GM12891 (cell line): ENCODE measurements around the gene PLEKHJ1. TPM values are rescaled to one million over a fixed set of nuclear protein-coding genes. Genes with fewer than 3 reads are reported as not detected.
A peak's percentile ranks its signal among the peaks of the same experiment; 100 is the strongest.
"Not testable (repeated sequence)": the region's sequence is repeated elsewhere in the genome, so short reads cannot be mapped to it uniquely, and the experiment has no call there.

Source experiments
- DNase-seq: peaks from one replicate; pipeline ENCODE4 v3.0.0; 2011; ENCODE audit warnings: low spot score; ENCODE audit not compliant: insufficient read length
- FAIRE-seq: peaks from 2 replicates; lab custom pipeline; 2011; peaks lifted over from hg19 to GRCh38; lab: Jason Lieb, UNC
- PAX5 ChIP-seq: IDR thresholded peaks from 2 replicates; pipeline ENCODE4 v1.6.1; 2011; ENCODE audit warnings: low read length, moderate library complexity, mild to moderate bottlenecking; ENCODE audit not compliant: insufficient read depth, severe bottlenecking
- POLR2A ChIP-seq: IDR thresholded peaks from 2 replicates; pipeline ENCODE4 v1.6.1; 2011; ENCODE audit warnings: low read depth, low read length, control low read depth
- POLR2AphosphoS5 ChIP-seq: IDR thresholded peaks from 2 replicates; pipeline ENCODE4 v1.6.1; 2011; ENCODE audit warnings: low read depth, low read length, control low read depth
- POU2F2 ChIP-seq: IDR thresholded peaks from 2 replicates; pipeline ENCODE4 v1.6.1; 2011; ENCODE audit warnings: low read depth, mild to moderate bottlenecking, control low read depth, low read length, moderate library complexity
- SPI1 ChIP-seq: IDR thresholded peaks from 2 replicates; pipeline ENCODE4 v1.6.1; 2011; ENCODE audit warnings: low read depth, low read length, control low read depth
- TAF1 ChIP-seq: IDR thresholded peaks from 2 replicates; pipeline ENCODE4 v1.6.1; 2011; ENCODE audit warnings: low read depth, low read length, control low read depth
- polyA plus RNA-seq: library from polyadenylated mRNA; unstranded; fragments of >200 nt; gene quantifications from one replicate; pipeline ENCODE4 v1.2.1, GENCODE V29; 2012; ENCODE audit warnings: low read depth, missing spikeins, inconsistent platforms; ENCODE audit not compliant: missing spikeins

The PLEKHJ1 gene, protein sequence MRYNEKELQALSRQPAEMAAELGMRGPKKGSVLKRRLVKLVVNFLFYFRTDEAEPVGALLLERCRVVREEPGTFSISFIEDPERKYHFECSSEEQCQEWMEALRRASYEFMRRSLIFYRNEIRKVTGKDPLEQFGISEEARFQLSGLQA
- 66.6 TPM for polyA plus RNA-seq

DNA sequence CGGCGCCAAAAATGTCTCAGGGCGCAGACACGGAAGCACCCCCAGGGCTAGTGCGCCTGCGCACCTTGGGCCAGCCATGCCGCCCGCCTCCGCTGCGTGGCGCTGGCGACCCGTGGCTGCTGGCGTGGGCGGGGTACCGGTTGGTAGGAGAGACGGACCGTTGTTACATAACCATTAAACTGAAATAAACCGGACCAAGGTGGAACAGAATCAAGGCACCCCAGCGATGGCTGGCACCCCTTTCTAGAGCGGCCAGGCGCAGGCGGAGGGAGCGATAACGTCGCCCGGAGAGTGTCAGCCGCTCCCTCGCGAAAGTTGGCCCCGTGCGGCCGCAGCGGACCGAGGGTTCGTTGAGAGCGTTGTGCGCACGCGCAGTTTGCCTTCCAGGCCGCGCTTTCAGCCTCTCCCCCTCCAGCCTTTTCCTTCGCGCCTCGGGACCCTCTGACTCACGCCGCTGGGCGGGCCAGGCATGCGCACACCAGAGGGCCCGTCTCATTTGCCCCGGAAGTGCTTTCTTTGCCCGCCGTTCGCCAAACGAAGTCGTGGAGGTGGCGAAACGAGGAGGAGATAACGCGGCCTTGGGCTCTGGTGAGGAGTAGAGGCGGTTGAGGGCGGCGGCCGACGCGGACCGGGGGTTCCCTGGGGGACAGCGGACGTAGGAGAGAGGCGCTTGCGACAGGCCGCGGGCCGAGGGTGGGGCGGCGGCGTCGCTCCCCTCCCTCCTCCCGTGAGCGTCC lies at the start of gene PLEKHJ1, which contains the start of gene SF3A2:
PLEKHJ1 (minus strand) TSS at position 16 of the 737 bp plus-strand sequence. CDS start 81 bp downstream, outside the sequence.
SF3A2 (plus strand) TSS at position 511 of the 737 bp plus-strand sequence. CDS start 6,595 bp downstream, outside the sequence.
- FAIRE-seq (peak; percentile 100), DNase-seq (peak; percentile 99)
- TF ChIP-seq SPI1 (no peak), POLR2AphosphoS5 (peak; percentile 76), POLR2A (peak; percentile 76), TAF1 (peak; percentile 77), POU2F2 (peak; percentile 57; the same call in 1 of the 2 replicates), PAX5 (peak; percentile 69)

DNA sequence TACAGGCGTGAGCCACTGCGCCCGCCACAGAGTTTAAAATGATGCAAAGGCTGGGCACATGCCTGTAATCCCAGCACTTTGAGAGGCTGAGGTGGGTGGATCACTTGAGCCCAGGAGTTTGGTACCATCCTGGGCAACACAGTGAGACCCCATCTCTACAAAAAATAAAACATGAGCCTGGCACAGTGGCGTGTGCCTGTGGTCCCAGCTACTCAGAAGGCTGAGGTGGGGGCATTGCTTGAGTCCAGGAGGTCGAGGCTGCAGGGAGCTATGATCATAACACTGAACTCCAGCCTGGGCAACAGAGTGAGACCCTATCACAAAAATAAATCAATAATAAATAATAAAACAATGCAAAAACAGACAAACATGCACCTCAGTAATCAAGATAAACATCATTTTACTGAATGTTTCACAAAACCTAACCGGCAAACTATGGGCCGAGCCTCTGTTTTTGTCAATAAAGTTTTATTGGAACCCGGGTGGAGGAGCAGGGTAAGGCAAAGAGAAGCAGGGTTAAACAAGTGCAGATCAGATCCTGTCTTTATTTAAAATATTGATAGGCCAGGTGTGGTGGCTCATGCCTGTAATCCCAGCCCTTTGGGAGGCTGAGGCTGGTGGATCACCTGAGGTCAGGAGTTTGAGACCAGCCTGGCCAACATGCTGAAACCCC lies 47.8 kb upstream of the PLEKHJ1 start:
- TF ChIP-seq PAX5 (no peak), POLR2AphosphoS5 (no peak), POU2F2 (no peak), POLR2A (no peak), SPI1 (no peak), TAF1 (no peak)
- no peak for DNase-seq
- no peak for FAIRE-seq

- DNase-seq (no peak), FAIRE-seq (no peak)
- TF ChIP-seq SPI1 (no peak), POLR2A (no peak), POLR2AphosphoS5 (no peak), POU2F2 (no peak), PAX5 (no peak)
Measured at GRCh38 chr19:2282862-2283237, 46.7 kb upstream of the PLEKHJ1 start.

DNA sequence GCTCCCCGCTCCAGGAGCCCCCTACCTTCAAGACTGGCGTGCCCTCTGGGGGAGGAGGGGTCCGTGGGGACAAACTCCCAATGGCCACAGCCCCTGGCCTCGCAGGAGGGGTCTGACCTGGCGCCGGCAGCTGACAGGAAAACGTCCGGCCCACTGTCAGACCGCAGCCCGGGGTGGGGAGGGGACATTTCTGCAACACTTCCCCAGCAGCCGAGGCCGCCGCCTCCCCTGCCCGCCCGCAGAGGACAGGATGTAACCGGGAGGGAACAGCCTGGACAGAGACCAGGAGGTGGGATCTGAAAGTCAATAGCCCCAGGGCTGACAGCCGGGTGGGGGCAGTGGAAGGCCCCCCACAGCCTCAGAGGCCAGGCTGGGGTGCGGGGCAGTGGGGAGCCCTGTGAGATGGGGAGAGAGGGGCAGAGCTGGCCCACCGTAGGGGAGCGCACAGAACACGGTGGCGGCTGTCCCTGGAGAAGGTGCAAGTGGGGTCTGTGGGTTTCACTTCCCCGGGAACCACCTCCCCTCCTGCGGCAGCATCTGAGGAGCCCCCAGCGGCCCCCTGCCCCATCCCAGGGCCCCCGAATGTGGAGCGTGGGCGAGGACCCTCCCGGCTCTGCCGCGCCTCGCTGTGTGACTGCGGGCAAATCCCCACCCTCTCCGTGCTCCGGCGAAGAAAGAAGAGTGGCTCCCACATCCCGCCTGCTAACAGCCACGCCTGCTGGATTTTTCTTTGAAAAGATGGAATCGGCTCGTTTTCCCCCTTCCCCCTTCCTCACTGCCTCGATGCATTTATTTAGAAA lies 46.1 kb upstream of the PLEKHJ1 start, which contains the start of gene PEAK3:
PEAK3 (minus strand) TSS at position 114 of the 800 bp plus-strand sequence. CDS start 1,244 bp downstream, outside the sequence.
- FAIRE-seq (peak; percentile 81), DNase-seq (no peak)
- TF ChIP-seq TAF1 (no peak), PAX5 (no peak), POLR2A (no peak), POU2F2 (no peak), POLR2AphosphoS5 (peak; percentile 18; the same call in 1 of the 2 replicates), SPI1 (peak; percentile 43)

GRCh38 chr19:2281265-2282061 lies 45.3 kb upstream of the PLEKHJ1 start:
- TF ChIP-seq SPI1: 0 out of 2 replicates have a peak, but pooled peaks have one; percentile 32
- DNase-seq, FAIRE-seq: not testable (repeated sequence)

GRCh38 chr19:2280633-2281264 lies 44.6 kb upstream of the PLEKHJ1 start:
- DNase-seq: no peak
- no peak for FAIRE-seq
- TF ChIP-seq POLR2A (no peak), PAX5 (no peak), SPI1 (no peak), TAF1 (no peak), POLR2AphosphoS5 (no peak), POU2F2 (no peak)

DNA sequence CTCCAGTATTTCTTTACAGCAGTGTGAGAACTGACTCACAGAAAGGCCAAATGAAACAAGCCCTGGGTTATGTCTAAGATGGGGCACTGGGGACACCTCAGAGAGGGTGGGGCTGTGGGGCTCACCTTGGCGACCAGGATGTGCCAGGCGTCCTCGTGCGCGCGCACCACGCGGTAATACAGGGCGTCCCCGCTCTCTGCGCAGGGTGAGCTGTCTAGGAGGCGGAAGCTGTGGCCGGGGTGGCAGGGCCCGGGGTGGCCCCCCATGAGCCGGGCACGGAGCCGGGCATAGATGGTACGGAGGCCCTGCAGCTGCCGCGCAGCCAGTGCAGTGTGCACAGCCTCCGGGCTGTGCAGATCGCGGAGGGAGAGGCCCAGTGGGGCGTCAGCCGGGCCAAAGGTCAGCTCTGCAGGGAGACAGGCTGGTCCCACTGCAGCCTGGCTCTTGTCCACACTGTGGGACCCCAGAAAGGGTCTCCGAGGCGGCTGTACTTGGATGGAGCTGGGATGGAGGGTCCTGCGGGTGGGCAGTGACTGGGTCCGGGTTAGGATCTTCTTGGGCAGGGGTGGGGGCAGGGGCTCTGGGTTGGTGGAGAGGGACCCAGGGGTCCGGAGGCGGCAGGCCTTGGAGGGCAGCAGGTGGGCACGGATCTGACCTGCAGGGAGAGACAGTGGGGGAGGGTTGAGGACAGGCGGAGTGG lies 42.5 kb upstream of the PLEKHJ1 start:
- TF ChIP-seq POLR2AphosphoS5 (peak; percentile 67; the same call in 1 of the 2 replicates), POU2F2 (no peak), SPI1 (no peak), TAF1 (no peak)
- no peak for FAIRE-seq
- DNase-seq: no peak

DNA sequence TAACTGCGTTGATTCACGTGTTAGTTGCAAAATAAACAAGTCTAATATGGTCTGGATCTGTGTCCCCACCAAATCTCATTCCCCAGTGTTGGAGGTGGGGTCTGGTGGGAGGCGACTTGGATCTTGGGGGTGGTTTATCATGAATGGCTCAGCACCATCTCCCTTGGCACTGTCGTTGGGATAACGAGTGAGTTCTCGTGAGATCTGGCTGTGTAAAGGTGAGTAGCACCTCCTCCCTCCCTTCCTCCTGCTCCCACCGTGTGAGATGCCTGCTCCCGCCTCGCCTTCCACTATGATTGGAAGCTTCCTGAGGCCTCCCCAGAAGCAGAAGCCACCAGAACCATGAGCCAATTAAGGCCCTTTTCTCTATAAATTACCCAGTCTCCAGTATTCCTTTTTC lies 41.0 kb upstream of the PLEKHJ1 start:
- no peak for DNase-seq
- FAIRE-seq: no peak

More for the DNA sequence above, 41.0 kb upstream of the PLEKHJ1 start:
- TF ChIP-seq POU2F2: no peak
- no peak for TF ChIP-seq TAF1
- peak; percentile 65 for TF ChIP-seq POLR2AphosphoS5
- TF ChIP-seq PAX5: no peak
